Vagina (tissue), 2 donors: ENCODE measurements around the gene MSX2. TPM values are rescaled to one million over a fixed set of nuclear protein-coding genes. Genes with fewer than 3 reads are reported as not detected.

Experiments
- DNase-seq, 2 donors: peaks; one replicate each; pipeline ENCODE4 v3.0.0-alpha.2; 2017; ENCODE audit errors: extremely low spot score in 2 of 2
- H3K27ac ChIP-seq: fragments of 200-600 bp; sonication (generic); one replicate; pipeline ENCODE4 v1.5.1; 2019
- H3K27me3 ChIP-seq: fragments of 200-600 bp; sonication (generic); one replicate; pipeline ENCODE4 v1.5.1; 2019
- H3K36me3 ChIP-seq, 2 donors: fragments of 200-600 bp; sonication (generic); one replicate each; pipeline ENCODE4 v1.5.1; 2017 to 2019
- H3K4me1 ChIP-seq: fragments of 200-600 bp; sonication (generic); one replicate; pipeline ENCODE4 v1.5.1; 2019
- H3K4me3 ChIP-seq, 2 donors: fragments of 200-600 bp; sonication (generic); 1 replicate in 1 of 2; 2 replicates in 1 of 2; pipeline ENCODE4 v1.5.1; 2016 to 2019
- H3K9me3 ChIP-seq: fragments of 200-600 bp; sonication (generic); one replicate; pipeline ENCODE4 v1.5.1; 2019
- POLR2A ChIP-seq, 2 donors: fragments of 450-650 bp; IDR thresholded peaks; one replicate each; pipeline ENCODE4 v1.6.1; 2017; ENCODE audit warnings: antibody characterized with exemption in 2 of 2, mild to moderate bottlenecking in 2 of 2, moderate library complexity in 2 of 2
- POLR2AphosphoS5 ChIP-seq, 2 donors: sonication (generic); formaldehyde crosslinking; IDR thresholded peaks; one replicate each; pipeline ENCODE4 v1.9.0; 2017; ENCODE audit warnings: antibody characterized with exemption in 2 of 2, mild to moderate bottlenecking in 2 of 2, low read depth in 1 of 2; ENCODE audit not compliant: insufficient read depth in 1 of 2
- intact Hi-C: fragments of 100-400 bp; cut with DNase I; formaldehyde crosslinking; loops from one replicate; pipeline ENCODE4 v1.15.1; 2023
- total RNA-seq: library from RNA; depleted of rRNA; stranded (reverse); fragments of >200 nt; gene quantifications from one replicate; pipeline ENCODE4 v1.2.3, GENCODE V29; 2016
- TF ChIP-seq, protein P1 (sequence below), 3 experiments: fragments of 450-650 bp in 2 of 3; fragments of 200-600 bp in 1 of 3; sonication (generic) in 1 of 3; IDR thresholded peaks; one replicate each; pipeline ENCODE4 v1.5.1; 2017 to 2019; ENCODE audit warnings: antibody characterized with exemption in 3 of 3, mild to moderate bottlenecking in 2 of 3, moderate library complexity in 2 of 3

MSX2 gene
- total RNA-seq, 1 donor from 2014 or later = 1.2 TPM

DNA sequence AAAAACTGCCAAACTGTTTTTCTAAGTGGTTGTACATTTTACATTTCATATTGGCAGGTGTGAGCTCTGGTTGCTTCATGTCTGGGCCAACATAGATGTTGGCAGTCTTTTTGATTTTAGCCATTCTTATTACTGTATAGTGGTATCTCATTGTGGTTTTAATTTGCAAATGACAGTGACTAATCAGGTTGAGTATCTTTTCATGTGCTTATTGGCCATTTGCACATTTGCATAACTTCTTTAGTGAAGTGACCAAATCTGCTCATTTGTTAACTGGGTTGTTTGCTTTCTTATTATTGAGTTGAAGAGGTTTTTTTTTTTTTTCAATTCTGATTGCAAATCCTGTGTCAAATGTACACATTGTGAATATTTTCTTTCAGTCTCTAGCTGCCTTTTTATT is 36.9 kb upstream of the MSX2 start:
- Histone ChIP-seq H3K27me3 (peaks cover 12% of the 10 kb centered on the region), H3K36me3 (no peaks in the 10 kb centered on the region), H3K4me1 (no peaks in the 10 kb centered on the region), H3K9me3 (no peaks in the 10 kb centered on the region), H3K27ac (no peak overlapping the region), H3K4me3 (no peak overlapping the region)
- TF ChIP-seq, protein P1, sequence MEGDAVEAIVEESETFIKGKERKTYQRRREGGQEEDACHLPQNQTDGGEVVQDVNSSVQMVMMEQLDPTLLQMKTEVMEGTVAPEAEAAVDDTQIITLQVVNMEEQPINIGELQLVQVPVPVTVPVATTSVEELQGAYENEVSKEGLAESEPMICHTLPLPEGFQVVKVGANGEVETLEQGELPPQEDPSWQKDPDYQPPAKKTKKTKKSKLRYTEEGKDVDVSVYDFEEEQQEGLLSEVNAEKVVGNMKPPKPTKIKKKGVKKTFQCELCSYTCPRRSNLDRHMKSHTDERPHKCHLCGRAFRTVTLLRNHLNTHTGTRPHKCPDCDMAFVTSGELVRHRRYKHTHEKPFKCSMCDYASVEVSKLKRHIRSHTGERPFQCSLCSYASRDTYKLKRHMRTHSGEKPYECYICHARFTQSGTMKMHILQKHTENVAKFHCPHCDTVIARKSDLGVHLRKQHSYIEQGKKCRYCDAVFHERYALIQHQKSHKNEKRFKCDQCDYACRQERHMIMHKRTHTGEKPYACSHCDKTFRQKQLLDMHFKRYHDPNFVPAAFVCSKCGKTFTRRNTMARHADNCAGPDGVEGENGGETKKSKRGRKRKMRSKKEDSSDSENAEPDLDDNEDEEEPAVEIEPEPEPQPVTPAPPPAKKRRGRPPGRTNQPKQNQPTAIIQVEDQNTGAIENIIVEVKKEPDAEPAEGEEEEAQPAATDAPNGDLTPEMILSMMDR (IDR thresholded peaks at IDR 0.05) = no peak
- DNase-seq = no peak
- intact Hi-C loops = no loop called here

DNA sequence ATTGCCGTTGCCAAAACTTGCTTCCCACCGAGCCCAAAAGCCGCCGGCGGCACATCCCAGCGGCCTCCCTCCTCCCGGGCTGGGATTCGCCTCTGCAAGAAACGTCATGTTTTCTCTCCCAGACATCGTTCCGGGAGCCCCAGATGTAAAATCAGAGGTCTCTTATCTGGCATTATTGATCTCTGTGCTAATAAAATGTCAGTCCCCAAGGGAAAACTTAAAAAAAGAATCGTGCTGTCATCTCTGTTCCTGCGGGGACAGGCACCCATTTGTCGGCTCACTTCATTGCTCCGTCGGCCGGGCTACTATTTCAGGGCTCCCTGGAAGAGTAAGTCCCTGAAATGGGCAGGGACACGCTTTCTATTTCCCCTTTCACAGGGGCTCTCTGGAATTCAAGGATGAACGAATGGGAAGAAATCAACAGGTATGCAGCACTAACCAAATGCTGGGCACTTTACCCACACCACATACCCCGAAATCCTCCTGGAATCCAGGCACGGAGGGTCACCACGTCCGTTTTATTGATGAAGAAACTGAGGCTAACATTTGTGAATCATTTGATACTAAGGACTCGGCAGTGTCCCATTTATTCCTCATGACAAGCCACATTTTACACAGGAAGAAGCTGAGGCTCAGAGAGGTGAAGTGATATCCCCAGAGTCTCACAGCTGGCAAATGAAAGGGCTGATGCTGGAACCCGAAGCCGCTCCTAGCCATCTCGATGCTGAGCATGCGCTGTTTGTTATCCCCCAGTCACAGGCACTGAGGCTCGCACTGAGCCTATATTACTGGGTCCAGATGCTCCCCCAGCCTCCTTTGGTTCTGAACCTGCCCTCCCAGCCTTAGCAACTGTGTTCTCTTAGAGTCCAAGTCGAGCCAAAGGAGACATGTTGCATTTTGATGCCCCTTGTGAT is 35.7 kb upstream of the MSX2 start:
- Histone ChIP-seq H3K36me3 (no peaks in the 10 kb centered on the region), H3K4me1 (no peaks in the 10 kb centered on the region), H3K9me3 (no peaks in the 10 kb centered on the region), H3K27me3 (peaks cover 12% of the 10 kb centered on the region), H3K27ac (no peak overlapping the region), H3K4me3 (no peak overlapping the region)
- no peak for DNase-seq
- intact Hi-C loops = no loop called here
- TF ChIP-seq, protein P1 (IDR thresholded peaks at IDR 0.05) = no peak
- no peak for TF ChIP-seq POLR2A (IDR thresholded peaks at IDR 0.05)
- no peak for TF ChIP-seq POLR2AphosphoS5 (IDR thresholded peaks at IDR 0.05; ENCODE audit: insufficient read depth in 1 of 2, low read depth in 1 of 2)

DNA sequence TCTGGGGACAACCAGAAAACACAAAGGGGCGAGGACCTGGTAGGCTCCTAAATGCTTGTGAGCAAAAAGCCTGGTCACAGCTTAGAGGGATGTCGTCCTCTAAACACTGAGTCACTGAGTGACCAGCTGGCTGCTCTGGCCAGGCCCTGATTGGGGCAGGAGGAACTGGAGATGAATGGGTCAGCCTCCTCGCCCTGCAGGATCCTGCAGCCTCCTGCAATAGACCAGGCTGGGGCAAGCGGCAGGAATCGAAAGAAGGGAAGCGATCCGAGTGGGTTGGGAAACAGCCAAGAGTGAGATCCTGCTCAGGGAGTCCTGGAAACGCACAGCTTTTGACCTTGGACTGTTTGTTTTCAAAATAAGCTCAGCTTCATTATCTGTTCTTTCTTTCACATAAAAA is 34.1 kb upstream of the MSX2 start:
- TF ChIP-seq POLR2AphosphoS5 (IDR thresholded peaks at IDR 0.05; ENCODE audit: insufficient read depth in 1 of 2, low read depth in 1 of 2) (no peak), POLR2A (IDR thresholded peaks at IDR 0.05) (no peak)
- TF ChIP-seq, protein P1 (IDR thresholded peaks at IDR 0.05) = no peak
- Histone ChIP-seq H3K27me3 (peaks cover 12% of the 10 kb centered on the region), H3K9me3 (no peaks in the 10 kb centered on the region), H3K36me3 (no peaks in the 10 kb centered on the region), H3K4me3 (no peak overlapping the region), H3K27ac (no peak overlapping the region), H3K4me1 (no peaks in the 10 kb centered on the region)
- intact Hi-C loops = no loop called here
- no peak for DNase-seq

DNA sequence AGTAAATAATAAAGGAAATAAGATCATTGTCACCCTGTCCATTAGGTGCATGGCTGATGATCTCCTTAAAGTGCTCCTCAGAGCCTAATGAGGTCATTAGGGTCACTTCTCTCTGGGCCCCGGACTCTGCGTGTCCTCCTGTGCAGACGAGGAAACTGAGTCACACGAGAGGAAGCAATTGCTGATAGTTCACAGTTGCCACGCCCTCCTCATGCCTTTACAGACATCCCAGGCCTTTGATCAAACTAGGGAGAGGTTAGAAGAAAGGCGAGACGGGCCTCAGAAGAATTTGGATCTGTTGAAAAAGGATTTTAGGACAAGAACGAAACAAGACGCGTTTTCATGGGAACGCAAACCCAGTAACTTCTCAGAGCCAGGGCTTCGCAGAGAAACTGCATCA is 32.0 kb upstream of the MSX2 start:
- no peaks in the 10 kb centered on the region for H3K9me3 ChIP-seq
- no peak for TF ChIP-seq POLR2A (IDR thresholded peaks at IDR 0.05)
- no peak for TF ChIP-seq POLR2AphosphoS5 (IDR thresholded peaks at IDR 0.05; ENCODE audit: insufficient read depth in 1 of 2, low read depth in 1 of 2)
- TF ChIP-seq, protein P1 (IDR thresholded peaks at IDR 0.05) = no peak
- H3K27ac ChIP-seq = no peak overlapping the region
- no peaks in the 10 kb centered on the region for H3K36me3 ChIP-seq
- DNase-seq = no peak
- no peaks in the 10 kb centered on the region for H3K4me1 ChIP-seq
- H3K27me3 ChIP-seq = peaks cover 12% of the 10 kb centered on the region
- H3K4me3 ChIP-seq = no peak overlapping the region
- intact Hi-C loops = no loop called here

DNA sequence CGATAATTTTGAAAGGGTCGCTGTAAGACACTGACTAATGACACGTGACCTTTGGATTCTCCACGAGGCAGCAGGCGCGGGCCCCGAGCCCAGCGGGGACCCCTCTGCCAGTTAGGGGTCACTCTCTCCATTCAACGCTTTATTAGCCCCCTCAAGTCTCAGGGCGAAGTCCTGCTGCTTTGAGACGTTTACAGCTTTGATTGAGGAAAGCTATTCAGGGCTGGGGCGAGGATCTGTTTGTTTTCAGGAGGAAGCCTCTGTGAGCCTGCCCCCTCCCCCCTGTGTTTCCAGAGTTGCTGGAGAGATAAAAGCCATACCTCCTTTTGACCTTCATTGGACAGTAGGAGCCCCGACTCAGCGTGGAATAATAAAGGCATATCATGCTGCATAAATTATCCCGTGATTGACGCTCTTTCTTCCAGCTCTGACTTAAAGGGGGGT is 31.4 kb upstream of the MSX2 start:
- intact Hi-C loops = no loop called here
- Histone ChIP-seq H3K27ac (no peak overlapping the region), H3K4me3 (no peak overlapping the region), H3K36me3 (no peaks in the 10 kb centered on the region), H3K9me3 (no peaks in the 10 kb centered on the region), H3K27me3 (peaks cover 12% of the 10 kb centered on the region), H3K4me1 (no peaks in the 10 kb centered on the region)
- TF ChIP-seq POLR2A (IDR thresholded peaks at IDR 0.05) = no peak
- TF ChIP-seq POLR2AphosphoS5 (IDR thresholded peaks at IDR 0.05; ENCODE audit: insufficient read depth in 1 of 2, low read depth in 1 of 2) = no peak
- no peak for DNase-seq
